VCaP (cell line): ENCODE measurements around the gene GGN.
"Not testable (repeated sequence)": the region's sequence is repeated elsewhere in the genome, so short reads cannot be mapped to it uniquely, and the experiment has no call there.

Source experiments
- H3K27ac ChIP-seq: fragments of 450-650 bp; 2 replicates; pipeline ENCODE4 v1.5.1; 2017
- CTCF ChIP-seq: fragments of 450-650 bp; conservative IDR thresholded peaks from 2 replicates; pipeline ENCODE4 v1.5.1; 2017; ENCODE audit warnings: mild to moderate bottlenecking, moderate library complexity

GGN gene

GRCh38 chr19:38387550-38388348 is at the start of gene GGN:
Gene GGN, minus strand, starts transcription at chr19:38388034. Its CDS starts 773 bp downstream, at chr19:38387261.
- peak within 1 kb of the TSS; percentile 56 for H3K27ac ChIP-seq
- TF ChIP-seq CTCF = no peak

GRCh38 chr19:38437295-38437694 is 49.5 kb upstream of the GGN start:
- no peak for TF ChIP-seq CTCF
- H3K27ac ChIP-seq = no peak overlapping the region

- H3K27ac ChIP-seq = no peak overlapping the region
- no peak for TF ChIP-seq CTCF
Observed at GRCh38 chr19:38434549-38435051, 46.8 kb upstream of the GGN start.

GRCh38 chr19:38433268-38433733 is 45.5 kb upstream of the GGN start, which contains the start of gene RYR1:
Gene RYR1, plus strand, starts transcription at chr19:38433691. Its CDS starts 139 bp downstream, at chr19:38433830.
- TF ChIP-seq CTCF = no peak
- no peak within 1 kb of the TSS for H3K27ac ChIP-seq

GRCh38 chr19:38430931-38431330 is 43.1 kb upstream of the GGN start:
- no peak overlapping the region for H3K27ac ChIP-seq
- TF ChIP-seq CTCF = no peak

- H3K27ac ChIP-seq = no peak overlapping the region
- TF ChIP-seq CTCF = no peak
Observed at GRCh38 chr19:38429811-38430156, 42.0 kb upstream of the GGN start.

- H3K27ac ChIP-seq = no peak overlapping the region
- TF ChIP-seq CTCF = no peak
Observed at GRCh38 chr19:38429055-38429810, 41.4 kb upstream of the GGN start.

GRCh38 chr19:38427035-38427677 is 39.3 kb upstream of the GGN start:
- not testable (repeated sequence) for H3K27ac ChIP-seq
